ENCODE results near the gene MYO16.
"Not testable (repeated sequence)": the region's sequence is repeated elsewhere in the genome, so short reads cannot be mapped to it uniquely, and the experiment has no call there.

Gene MYO16

GRCh38 chr13:109091249-109091648 lies 461.8 kb downstream of the MYO16 start:
- no peak for FAIRE-seq

GRCh38 chr13:109092186-109092585 lies 462.8 kb downstream of the MYO16 start:
- FAIRE-seq = not testable (repeated sequence)

GRCh38 chr13:109093998-109094397 lies 464.6 kb downstream of the MYO16 start:
- no peak for FAIRE-seq

GRCh38 chr13:109095126-109095525 lies 465.7 kb downstream of the MYO16 start:
- FAIRE-seq = no peak

- no peak for FAIRE-seq
Observed at GRCh38 chr13:109096101-109096500, 466.7 kb downstream of the MYO16 start.

- no peak for FAIRE-seq
Observed at GRCh38 chr13:109100705-109101304, 471.4 kb downstream of the MYO16 start.

- no peak for FAIRE-seq
Observed at GRCh38 chr13:109101550-109102144, 472.2 kb downstream of the MYO16 start.

- FAIRE-seq = no peak
Observed at GRCh38 chr13:109105899-109106298, 476.5 kb downstream of the MYO16 start.

GRCh38 chr13:109110159-109110558 lies 480.7 kb downstream of the MYO16 start:
- no peak for FAIRE-seq

GRCh38 chr13:109111141-109111540 lies 481.7 kb downstream of the MYO16 start:
- no peak for FAIRE-seq

GRCh38 chr13:109113427-109113826 lies 484.0 kb downstream of the MYO16 start:
- FAIRE-seq = no peak

- FAIRE-seq = no peak
Observed at GRCh38 chr13:109114162-109114561, 484.8 kb downstream of the MYO16 start.

GRCh38 chr13:109114991-109115390 lies 485.6 kb downstream of the MYO16 start:
- no peak for FAIRE-seq

- FAIRE-seq = no peak
Observed at GRCh38 chr13:109118521-109118920, 489.1 kb downstream of the MYO16 start.

- FAIRE-seq = no peak
Observed at GRCh38 chr13:109119896-109120295, 490.5 kb downstream of the MYO16 start.

GRCh38 chr13:109121826-109122225 lies 492.4 kb downstream of the MYO16 start:
- no peak for FAIRE-seq

GRCh38 chr13:109123971-109124370 lies 494.6 kb downstream of the MYO16 start:
- no peak for FAIRE-seq

GRCh38 chr13:109126178-109126577 lies 496.8 kb downstream of the MYO16 start:
- no peak for FAIRE-seq

- FAIRE-seq = no peak
Observed at GRCh38 chr13:109126891-109127641, 497.7 kb downstream of the MYO16 start.

GRCh38 chr13:109128121-109128520 lies 498.7 kb downstream of the MYO16 start:
- no peak for FAIRE-seq

GRCh38 chr13:109130093-109130835 lies 500.9 kb downstream of the MYO16 start:
- no peak for FAIRE-seq

- no peak for FAIRE-seq
Observed at GRCh38 chr13:109131698-109132257, 502.4 kb downstream of the MYO16 start.

GRCh38 chr13:109135018-109135417 lies 505.6 kb downstream of the MYO16 start:
- no peak for FAIRE-seq
